NCI-H2029 treated with DMSO at 0.1 percent for 48 hours (cell line): ENCODE results near the gene RNLS.

Experiments
- DNase-seq: peaks from one replicate; lab custom pipeline; 2025; lab: John Stamatoyannopoulos, UW

The RNLS gene

DNA sequence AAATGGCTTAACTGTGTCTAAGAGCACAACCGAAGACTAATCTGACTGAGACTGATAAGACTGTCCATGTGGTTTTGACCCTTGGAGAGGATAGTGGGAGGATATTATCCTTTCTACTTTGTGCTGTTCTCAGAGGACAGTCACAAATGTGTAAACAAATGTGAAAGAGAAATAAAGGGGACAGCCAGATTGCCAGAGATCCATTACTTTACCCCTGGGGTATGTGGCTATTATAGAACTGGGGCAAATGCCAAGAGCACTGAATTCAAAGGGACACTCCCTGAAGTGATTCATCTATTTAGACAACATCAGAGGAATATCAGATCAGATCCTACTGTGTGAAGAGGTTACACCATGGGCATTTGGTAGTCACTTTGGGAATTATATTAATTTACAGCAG lies 154.7 kb downstream of the RNLS start:
- DNase-seq, result no peak

DNA sequence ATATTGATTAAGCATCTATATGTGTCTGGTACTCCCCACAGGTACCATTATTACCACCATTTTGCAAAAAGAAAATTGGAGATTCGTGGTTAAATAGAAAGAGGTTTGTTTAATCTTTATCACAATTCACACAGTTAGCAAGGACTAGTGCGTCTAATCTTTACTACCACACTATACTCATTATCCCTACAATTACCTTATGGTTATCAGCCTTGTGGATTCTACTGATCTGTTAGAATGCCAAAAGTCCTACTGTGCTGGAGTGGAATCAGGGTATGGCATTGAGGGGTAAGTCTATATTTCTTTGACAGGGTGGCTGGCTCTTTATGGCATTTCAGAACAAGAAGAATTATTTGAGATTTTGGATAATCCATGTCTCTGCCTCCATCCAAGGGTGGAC lies 156.1 kb downstream of the RNLS start:
- no peak for DNase-seq

DNA sequence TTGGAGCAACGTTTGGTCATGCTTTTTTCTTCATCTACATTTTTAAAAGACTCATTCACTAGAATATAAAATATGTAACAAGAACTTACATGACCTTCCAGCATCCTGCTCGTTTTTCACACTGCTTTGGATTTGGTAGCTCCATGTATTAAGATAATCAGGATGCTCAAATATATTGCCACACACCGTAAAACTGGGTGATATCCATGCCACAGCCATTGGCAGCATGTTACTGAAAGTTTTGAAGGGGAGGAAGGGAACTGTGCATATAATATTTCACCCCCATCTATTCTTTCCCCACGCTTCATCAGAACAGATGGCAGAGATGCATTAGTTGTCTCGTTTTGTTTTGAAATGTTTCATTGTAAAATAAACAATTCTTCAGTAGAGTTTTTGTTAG lies 158.2 kb downstream of the RNLS start:
- no peak for DNase-seq

DNA sequence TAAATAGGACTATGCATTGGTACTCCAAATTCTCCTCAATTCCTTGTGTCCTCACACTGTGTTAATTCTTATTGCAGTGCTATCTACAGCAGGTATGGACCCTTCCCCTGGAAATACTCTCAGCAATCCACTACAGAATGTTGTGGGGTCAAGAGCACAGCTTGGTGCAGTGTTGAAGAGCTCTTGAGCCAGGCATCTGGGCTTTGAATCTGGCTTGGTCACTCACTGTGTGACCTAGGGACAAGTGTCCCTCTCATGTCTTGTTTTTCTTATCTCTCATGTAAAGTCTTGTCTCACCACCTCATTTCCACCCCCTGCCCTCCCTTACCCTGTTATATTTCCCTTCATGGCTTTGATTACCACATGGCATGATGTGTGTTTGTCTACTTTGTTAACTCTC lies 159.4 kb downstream of the RNLS start:
- DNase-seq, result no peak

DNA sequence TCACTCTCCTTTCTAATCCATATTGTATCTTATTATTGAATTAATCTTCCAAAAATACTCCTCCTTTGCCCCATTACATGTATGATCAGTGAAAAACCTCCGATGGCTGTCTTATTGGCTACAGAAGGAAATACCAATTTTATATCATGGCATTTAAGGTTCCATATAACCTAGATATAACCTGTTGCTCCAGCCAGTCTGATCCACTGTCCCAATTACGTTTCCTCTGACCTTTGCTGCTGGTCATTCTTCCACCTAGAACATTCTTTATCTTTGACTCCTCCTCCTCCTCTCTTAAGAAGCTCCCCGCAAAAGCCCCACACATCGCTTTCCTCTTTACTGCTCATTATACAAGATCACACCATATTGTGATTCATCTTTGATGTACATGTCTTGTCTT lies 161.5 kb downstream of the RNLS start:
- DNase-seq, result no peak

DNA sequence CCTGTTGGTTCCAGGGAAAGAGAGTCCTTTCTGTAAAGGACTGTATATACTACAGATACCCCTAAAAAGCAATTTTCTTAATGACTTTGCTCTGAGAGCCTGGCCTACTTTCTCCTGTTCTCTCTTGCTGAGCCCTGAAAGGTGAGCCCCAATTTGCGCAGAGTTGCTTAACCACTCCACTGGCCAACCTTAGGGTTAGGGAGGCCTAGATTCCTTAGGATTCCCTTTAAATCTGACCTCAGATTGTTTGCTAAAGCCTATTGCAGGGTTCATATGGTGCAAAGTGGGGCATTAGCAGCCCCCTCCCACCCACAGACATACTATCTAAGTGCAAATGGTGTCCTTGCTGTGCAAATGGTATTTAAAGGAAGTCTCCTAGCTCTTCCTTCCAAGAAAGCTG lies 164.2 kb downstream of the RNLS start:
- no peak for DNase-seq

DNA sequence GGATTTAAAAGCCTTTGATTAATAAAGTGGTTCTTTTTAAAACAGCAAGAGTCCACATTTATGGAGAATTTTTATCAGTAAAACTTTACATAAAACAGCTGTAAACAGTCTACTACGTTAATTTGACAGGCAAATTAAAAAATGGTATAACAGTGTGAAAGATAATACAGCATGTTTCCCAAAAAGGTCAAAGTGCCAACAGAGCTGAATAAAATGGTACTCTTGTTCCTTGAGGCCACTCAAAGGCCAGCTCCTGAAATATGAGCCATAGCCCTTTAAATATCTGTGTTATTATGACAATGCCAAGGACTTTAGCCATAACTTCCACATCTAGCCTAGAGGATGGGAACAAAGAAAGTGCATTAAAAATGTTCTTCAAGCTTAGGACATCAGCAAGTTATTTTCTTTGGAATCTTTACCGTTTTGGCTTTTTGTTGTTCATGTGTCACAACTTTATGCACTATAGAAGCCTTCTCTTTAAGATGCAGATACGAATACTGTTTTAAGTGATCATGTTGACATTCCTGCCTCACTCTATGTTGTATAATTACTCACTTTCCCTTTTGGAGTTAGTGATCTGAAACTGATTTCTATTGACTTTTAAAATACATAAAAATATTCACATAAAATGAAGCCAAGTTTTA lies 165.6 kb downstream of the RNLS start:
- no peak for DNase-seq

DNA sequence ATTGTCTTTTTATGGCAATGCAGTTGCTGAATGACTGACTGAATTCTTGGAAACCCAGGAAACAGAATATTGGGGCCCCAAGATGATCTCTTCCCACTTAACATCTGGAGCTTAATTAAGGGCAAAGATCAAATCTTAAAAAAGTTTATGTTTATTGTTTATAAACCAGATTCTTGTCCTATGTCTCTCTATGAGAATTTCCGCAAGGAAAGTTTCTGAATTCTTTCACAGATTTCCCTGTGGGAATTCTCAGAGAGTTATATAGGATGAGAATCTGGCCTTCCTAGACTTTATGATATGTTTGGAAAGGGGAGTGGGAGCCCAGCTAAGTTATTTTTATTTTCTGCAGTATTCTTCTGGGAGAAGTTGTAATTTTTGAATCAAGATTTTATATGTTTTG lies 166.3 kb downstream of the RNLS start:
- no peak for DNase-seq

DNA sequence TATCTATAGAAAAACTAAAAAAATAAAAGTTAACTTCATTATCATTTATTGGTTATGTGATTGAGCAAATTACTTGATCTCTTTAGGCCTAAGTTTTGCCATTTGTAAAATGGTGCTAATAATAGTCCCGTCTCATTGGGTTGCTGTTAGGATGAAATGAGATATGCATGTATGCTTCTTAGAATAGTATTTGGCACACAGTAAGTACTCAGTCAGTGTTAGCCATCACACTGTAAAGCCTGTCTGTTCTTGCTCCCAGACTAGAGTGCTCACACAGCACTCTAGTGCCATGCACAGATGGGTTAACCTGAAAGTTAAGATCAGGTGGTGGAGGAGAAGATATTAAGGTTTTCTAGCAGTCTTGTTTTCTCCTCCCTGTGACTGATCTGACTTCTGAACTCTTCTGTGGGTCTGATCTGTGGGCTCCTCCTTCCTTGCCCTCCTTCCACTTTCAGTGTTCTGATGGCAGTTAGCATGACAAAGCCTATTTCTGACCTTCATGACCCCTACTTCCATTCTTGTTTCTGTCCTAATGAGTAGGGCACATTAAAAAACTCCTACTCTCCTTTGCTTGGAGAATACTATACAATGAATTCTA lies 167.5 kb downstream of the RNLS start:
- no peak for DNase-seq

DNA sequence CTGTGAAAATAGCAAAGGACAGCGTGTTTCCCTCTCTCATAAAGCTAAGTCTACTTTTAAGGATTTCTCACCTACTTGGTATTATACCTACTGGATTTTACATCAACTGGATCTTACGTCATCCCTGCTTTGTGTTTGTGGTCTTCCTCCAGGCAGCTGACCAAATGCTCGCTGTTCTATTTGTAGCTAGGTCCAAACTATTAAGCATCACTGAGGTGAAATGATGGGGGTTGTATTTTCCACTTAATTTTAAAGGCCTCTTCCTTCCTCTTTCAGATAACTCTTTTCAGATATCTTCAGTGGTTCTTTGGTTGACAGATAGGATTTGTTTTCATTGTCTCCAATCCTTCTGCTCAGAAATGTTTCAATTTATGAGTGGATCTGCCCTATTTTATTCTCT lies 169.7 kb downstream of the RNLS start:
- no peak for DNase-seq

DNA sequence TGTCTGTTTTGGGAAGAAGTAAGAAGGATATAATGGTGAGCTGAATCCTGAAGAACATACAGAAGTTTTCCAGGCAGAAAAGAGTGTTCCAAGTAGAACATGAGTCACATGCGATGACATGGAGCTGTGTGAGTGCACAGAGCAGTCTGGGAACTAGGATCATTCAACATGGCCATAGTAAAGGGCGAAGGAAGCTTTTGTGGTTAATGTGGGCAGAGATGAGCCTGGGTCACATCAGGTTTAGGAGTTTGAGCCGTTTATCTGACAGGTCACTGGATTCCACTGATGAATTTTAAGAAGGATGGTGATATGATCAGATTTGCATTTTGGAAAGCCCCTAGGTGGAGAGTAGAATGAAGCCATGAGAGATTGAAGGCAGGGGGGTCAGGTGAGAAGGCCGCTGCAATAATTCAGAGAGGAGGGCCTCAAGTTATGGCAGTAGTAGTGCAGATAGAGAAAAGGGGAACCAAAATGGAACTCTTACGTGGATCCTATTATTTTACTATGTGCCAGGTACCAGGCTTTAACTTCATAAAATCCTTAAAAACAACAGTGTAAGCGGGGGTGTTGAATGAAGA lies 171.3 kb downstream of the RNLS start:
- no peak for DNase-seq

DNA sequence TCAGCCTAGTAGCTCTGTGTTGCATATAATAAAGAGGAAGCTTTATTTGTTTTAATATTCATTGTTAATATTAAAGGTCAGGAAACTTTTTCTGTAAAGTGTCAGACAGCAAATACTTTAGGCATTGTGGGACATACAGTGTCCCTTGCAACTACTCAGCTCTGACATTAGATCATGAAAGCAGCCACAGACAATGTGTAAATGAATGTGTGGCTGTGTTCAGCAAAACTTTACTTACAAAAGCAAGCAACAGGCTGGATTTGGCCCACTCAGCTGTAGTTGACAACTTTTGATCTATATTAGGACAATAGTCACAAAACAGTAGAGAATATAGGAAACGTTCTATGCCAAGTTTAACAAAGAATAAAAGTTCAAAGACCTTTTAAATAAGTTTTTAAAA lies 173.3 kb downstream of the RNLS start:
- DNase-seq, result no peak

DNA sequence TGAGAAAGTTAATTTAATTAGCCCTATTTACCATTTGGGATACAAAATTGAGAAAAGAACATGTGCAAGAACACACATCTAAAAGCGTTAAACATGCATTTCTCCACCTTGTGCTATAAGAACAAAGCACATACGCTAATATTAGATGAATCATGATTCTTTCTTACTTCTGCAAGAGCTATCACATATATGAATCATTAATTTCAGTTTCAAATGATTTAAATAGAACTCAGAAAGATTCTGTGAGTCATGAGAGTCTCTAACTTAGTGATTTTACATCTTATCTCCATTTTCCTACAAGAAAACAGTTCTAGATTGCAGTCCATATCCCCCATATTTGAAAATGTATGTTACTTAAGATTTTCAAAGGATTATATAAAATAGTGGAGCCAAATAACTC lies 173.9 kb downstream of the RNLS start:
- no peak for DNase-seq

DNA sequence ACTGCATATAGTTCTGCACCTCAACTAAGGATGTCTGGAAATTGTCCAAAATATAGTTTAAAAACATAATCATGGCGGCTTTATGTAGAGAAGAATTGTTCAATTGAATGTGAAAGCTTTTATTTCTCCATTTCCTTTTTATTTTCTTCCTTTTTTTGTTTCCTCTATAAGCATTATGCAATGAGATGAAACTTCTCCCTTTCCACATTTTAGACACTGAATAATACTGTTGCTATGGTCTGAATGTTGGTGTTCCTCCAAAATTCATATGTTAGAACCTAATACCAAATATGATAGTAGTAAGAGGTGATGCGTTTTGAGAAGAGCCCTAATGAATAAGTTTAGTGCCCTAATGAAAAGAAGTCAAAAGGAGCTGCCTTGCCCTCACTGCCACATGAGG lies 175.0 kb downstream of the RNLS start:
- no peak for DNase-seq

DNA sequence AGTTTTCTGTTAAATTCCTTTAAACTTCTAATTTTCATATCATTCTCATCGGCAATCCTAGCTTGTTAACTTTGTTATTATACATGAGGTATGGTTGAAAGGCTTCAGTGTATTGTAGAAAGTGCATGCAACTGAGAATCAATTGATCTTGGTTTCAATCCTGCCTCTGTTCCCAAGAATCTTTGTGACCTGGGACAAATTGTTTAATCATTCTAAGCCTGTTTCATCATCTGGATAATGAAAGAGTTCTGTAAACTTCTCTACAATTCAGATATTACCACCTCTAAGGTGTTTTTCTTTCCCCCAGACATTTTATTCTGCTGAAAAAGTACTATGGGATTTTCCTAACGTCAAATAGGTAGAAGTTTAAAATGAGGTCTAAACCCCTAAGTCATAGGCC lies 179.0 kb downstream of the RNLS start:
- DNase-seq, result no peak

DNA sequence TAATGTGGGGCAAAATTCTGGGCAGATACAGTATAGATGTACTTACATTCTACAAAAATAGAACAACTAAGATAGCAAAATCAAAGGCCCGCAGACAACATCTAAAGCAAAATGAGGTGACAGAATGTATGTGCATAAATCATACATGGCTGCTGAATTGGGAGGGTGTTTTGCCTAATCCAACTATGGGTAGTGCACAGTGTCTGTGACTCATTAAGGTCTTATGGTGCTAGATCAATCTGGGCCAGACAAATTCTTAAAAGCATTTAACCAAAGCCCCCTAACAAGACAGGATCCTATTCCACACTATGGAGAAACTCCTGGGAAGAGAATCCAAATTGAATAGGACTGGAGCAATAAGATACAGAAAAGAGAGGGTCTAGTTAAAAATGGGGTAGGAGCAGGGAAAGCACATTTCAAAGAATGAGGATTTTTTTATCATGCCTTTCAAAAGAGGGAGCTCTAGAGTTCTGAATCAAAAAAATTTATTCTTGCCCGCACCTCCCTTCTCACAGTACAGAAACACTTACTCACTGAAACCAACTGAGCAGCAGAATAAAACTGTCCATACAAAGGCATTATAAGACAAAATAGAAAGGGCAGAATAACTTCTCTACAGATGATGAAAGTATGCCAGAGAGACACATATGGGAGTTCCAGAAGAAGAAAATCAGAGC lies 181.3 kb downstream of the RNLS start:
- no peak for DNase-seq

DNA sequence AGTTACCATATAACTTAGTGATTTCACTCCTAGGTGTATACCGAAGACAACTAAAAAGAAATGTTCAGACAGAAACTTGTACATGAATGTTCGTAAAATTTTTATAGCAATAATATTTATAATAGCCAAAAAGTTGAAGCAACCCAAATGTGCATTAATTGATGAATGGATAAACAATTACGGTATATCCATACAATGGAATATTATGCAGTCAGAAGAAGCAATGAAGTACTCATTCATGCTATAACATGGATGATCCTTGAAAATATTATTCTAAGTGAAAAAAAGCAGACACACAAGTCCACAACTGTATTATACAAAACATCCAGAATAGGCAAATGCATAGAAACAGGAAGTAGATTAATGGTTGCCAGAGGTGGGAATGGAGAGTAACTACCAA lies 183.9 kb downstream of the RNLS start:
- DNase-seq, result no peak

DNA sequence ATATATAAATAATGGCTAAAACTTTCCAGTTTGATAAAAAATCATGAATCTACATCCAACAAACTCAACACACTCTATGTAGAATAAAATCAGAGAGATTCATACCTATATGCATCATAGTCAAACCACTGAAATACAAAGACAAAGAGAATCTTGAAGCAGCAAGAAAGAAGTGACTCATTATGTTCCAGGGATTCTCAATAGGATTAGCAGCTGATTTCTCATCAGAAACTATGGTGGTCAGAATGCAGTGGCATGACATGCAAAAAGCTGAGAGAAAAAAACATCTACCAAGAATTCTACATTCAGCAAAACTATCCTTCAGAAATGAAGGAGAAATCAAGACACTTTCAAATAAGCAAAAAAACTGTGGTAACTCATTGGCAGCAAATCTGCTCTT lies 187.4 kb downstream of the RNLS start:
- no peak for DNase-seq

DNA sequence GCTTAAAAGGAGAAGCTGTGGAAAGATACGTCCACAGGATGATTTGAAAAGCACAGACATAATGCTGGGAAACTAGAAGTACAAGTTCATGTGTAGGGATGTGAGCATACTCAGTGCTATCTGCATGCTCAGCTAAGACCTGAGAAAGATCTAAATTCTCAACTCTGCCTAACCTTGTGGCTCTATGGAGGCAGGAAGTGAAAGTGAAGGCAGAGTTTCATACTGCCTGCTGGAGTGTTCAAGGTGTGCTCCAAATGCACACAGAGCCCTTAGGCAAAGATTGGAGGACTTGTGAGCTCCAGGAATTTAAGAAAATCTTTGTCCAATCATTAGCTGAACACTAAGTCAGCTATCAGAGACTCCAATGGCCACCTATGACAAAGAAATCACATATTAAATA lies 190.9 kb downstream of the RNLS start:
- no peak for DNase-seq

DNA sequence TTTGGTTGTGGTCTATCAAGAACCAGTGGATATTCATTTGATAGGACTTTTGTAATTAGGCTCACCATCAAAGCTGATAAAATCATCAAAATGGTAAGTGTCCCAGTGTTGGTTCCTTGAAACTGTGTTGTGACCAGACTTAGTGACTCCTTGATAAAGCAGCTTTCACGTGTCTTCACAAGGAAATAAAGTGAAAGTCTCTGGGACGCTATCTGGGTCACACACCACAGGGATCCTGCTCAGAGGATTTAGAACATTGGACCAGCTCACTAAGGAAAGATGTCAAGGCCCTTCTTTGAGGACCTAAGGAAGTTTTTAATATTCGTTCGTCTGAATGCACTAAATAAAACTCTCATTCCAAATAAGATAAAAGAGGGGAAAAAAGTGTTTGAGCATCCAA lies 193.1 kb downstream of the RNLS start:
- no peak for DNase-seq

DNA sequence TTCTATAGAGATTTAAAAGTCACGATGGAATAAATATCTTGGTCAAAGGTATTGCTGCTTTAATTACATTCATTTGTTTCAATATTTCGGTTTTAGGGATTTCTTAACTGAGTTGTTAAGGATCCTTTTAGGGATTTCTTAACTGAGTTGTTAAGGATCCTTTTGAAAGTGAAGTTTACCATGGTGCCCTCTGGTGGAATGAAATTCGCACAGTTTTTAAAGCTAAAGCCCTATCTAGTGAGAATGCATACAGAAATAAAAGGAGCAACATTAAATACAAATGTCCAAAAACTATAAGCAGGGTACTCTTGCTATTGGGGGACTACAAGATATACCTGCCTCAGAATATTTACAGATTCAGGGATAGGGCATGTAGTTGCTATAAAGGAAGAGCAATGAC lies 193.7 kb downstream of the RNLS start:
- DNase-seq, result no peak

DNA sequence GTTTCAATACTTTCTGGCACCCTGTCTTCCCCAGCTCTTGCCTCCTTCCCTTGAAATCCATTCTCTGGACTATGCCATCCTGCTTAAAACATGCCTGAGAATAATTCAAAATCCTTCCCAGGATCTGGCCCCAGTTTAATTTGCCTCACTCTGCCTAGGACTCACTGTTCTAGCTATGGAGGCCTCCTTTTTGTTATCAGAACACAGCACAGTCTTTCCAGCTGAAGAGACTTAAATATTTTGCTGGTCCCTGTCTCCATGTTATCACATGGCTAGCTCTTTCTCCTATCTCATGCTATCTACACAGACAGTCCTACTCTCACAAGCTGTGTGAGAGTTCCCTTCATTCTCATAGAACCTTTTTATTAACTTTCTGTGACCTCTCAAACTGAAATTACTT lies 194.8 kb downstream of the RNLS start:
- no peak for DNase-seq
